HL-60/S4 treated with phorbol 12-myristate 13-acetate at 8.2 ng/mL for 4 days and 3 days (cell line): ENCODE measurements around the gene LRP3.
"Not testable (repeated sequence)": the region's sequence is repeated elsewhere in the genome, so short reads cannot be mapped to it uniquely, and the experiment has no call there.

ENCODE experiments used
- in situ Hi-C: fragments of 300-500 bp; cut with MboI; formaldehyde crosslinking; loops from 2 replicates; pipeline ENCODE4 v1.15.0; 2022; ENCODE audit warnings: low sequenced_read_pairs

LRP3 gene

GRCh38 chr19:33215438-33216197 lies 21.5 kb downstream of the LRP3 start:
- in situ Hi-C loops, result no loop called here

GRCh38 chr19:33216198-33216830 lies 22.2 kb downstream of the LRP3 start:
- in situ Hi-C loops, result no loop called here

GRCh38 chr19:33217881-33218280 lies 23.8 kb downstream of the LRP3 start:
- in situ Hi-C loops, result no loop called here

GRCh38 chr19:33219261-33219815 lies 25.2 kb downstream of the LRP3 start:
- in situ Hi-C loops, result no loop called here

GRCh38 chr19:33220115-33220514 lies 26.0 kb downstream of the LRP3 start:
- in situ Hi-C loops, result no loop called here

GRCh38 chr19:33220735-33221134 lies 26.6 kb downstream of the LRP3 start:
- in situ Hi-C loops, result no loop called here

GRCh38 chr19:33221638-33222037 lies 27.5 kb downstream of the LRP3 start:
- in situ Hi-C loops, result no loop called here

GRCh38 chr19:33222255-33222654 lies 28.1 kb downstream of the LRP3 start:
- in situ Hi-C loops, result not testable (repeated sequence)

- in situ Hi-C loops, result no loop called here
These were observed 30.7 kb downstream of the LRP3 start for GRCh38 chr19:33224694-33225457.

GRCh38 chr19:33225458-33225926 lies 31.4 kb downstream of the LRP3 start, which contains the start of gene SLC7A10:
TSS of gene SLC7A10 (minus strand) at chr19:33225850. CDS start at chr19:33225703, 147 bp downstream.
- in situ Hi-C loops, result no loop called here

GRCh38 chr19:33226550-33227241 lies 32.6 kb downstream of the LRP3 start:
- in situ Hi-C loops, result no loop called here

GRCh38 chr19:33227242-33227650 lies 33.1 kb downstream of the LRP3 start:
- in situ Hi-C loops, result no loop called here

- in situ Hi-C loops, result no loop called here
These were observed 33.9 kb downstream of the LRP3 start for GRCh38 chr19:33227870-33228599.

- in situ Hi-C loops, result loop anchor here (10.0 kb wide), 1 partner anchor 175 kb away; no protein-coding TSS in a partner anchor
These were observed 35.8 kb downstream of the LRP3 start for GRCh38 chr19:33229962-33230361.

- in situ Hi-C loops, result loop anchor here (10.0 kb wide), 1 partner anchor 173 kb away; no protein-coding TSS in a partner anchor
These were observed 37.4 kb downstream of the LRP3 start for GRCh38 chr19:33231511-33231910.

GRCh38 chr19:33232656-33233055 lies 38.5 kb downstream of the LRP3 start:
- in situ Hi-C loops, result loop anchor here (10.0 kb wide), 1 partner anchor 172 kb away; no protein-coding TSS in a partner anchor

GRCh38 chr19:33233056-33233873 lies 39.1 kb downstream of the LRP3 start:
- in situ Hi-C loops, result loop anchor here (10.0 kb wide), 1 partner anchor 172 kb away; no protein-coding TSS in a partner anchor

GRCh38 chr19:33234092-33234491 lies 40.0 kb downstream of the LRP3 start:
- in situ Hi-C loops, result loop anchor here (10.0 kb wide), 1 partner anchor 171 kb away; no protein-coding TSS in a partner anchor

GRCh38 chr19:33234736-33235135 lies 40.6 kb downstream of the LRP3 start:
- in situ Hi-C loops, result loop anchor here (10.0 kb wide), 1 partner anchor 170 kb away; no protein-coding TSS in a partner anchor
